Smooth muscle cell (in vitro differentiated cells): ENCODE results near the gene DGCR8. TPM values are rescaled to one million over a fixed set of nuclear protein-coding genes. Genes with fewer than 3 reads are reported as not detected.

Experiments used
- DNase-seq: peaks from one replicate; lab custom pipeline; 2025; ENCODE audit not compliant: unreplicated experiment; lab: John Stamatoyannopoulos, UW
- H2AFZ ChIP-seq: fragments of 200-600 bp; sonication (generic); 2 replicates; pipeline ENCODE4 v1.6.0; 2016; ENCODE audit warnings: antibody characterized with exemption, low read depth, mild to moderate bottlenecking
- H3F3A ChIP-seq: fragments of 200-600 bp; sonication (generic); 2 replicates; pipeline ENCODE4 v1.6.0; 2017; ENCODE audit warnings: antibody characterized with exemption, low read depth
- H3K27ac ChIP-seq: fragments of 200-600 bp; sonication (generic); 2 replicates; pipeline ENCODE4 v1.5.1; 2016; ENCODE audit warnings: low read depth, mild to moderate bottlenecking
- H3K27me3 ChIP-seq: fragments of 200-600 bp; sonication (generic); 2 replicates; pipeline ENCODE4 v1.6.1; 2016; ENCODE audit warnings: low read depth, mild to moderate bottlenecking
- H3K36me3 ChIP-seq: fragments of 200-600 bp; sonication (generic); 2 replicates; pipeline ENCODE4 v1.5.1; 2016; ENCODE audit warnings: low read depth
- H3K4me1 ChIP-seq: fragments of 200-600 bp; sonication (generic); 2 replicates; pipeline ENCODE4 v1.5.1; 2016; ENCODE audit warnings: low read depth
- H3K4me2 ChIP-seq: fragments of 200-600 bp; sonication (generic); 2 replicates; pipeline ENCODE4 v1.6.0; 2016; ENCODE audit warnings: mild to moderate bottlenecking
- H3K4me3 ChIP-seq: fragments of 200-600 bp; sonication (generic); 2 replicates; pipeline ENCODE4 v1.5.1; 2016; ENCODE audit warnings: mild to moderate bottlenecking
- H3K79me2 ChIP-seq: fragments of 200-600 bp; sonication (generic); 2 replicates; pipeline ENCODE4 v1.6.0; 2016; ENCODE audit warnings: low read depth, mild to moderate bottlenecking
- H3K9ac ChIP-seq: fragments of 200-600 bp; sonication (generic); 2 replicates; pipeline ENCODE4 v1.6.0; 2016; ENCODE audit warnings: low read depth
- H3K9me3 ChIP-seq: fragments of 200-600 bp; sonication (generic); replicated peaks from 2 replicates; pipeline ENCODE4 v1.5.1; 2016; ENCODE audit warnings: low read depth
- H4K20me1 ChIP-seq: fragments of 200-600 bp; sonication (generic); 2 replicates; pipeline ENCODE4 v1.6.0; 2016; ENCODE audit warnings: low read depth
- WGBS: methylation state at CpG from one replicate; pipeline ENCODE4 v1.1.7; 2016; ENCODE audit warnings: low lambda C conversion rate; 5-methylcytosine and 5-hydroxymethylcytosine counted together
- microRNA counts: library from miRNA; unstranded; fragments of <30 nt; microRNA quantifications from one replicate; lab custom pipeline; 2016
- microRNA-seq: library from miRNA; unstranded; fragments of <30 nt; microRNA quantifications from one replicate; pipeline ENCODE4, GENCODE V29; 2016; ENCODE audit warnings: borderline number of aligned reads
- polyA plus RNA-seq: library from polyadenylated mRNA; unstranded; fragments of >200 nt; fragmentation: Nextera tagmentation; extraction: Ambion mirVana; gene quantifications from 2 replicates; pipeline ENCODE4 v1.2.1, GENCODE V29; 2016
- small RNA-seq: library from RNA; depleted of rRNA; stranded (forward); fragments of <200 nt; gene quantifications from one replicate; pipeline ENCODE3, GENCODE V24; 2014
- total RNA-seq: library from RNA; depleted of rRNA; stranded (reverse); fragments of >200 nt; gene quantifications from 2 replicates; pipeline ENCODE4 v1.2.3, GENCODE V29; 2014
- TF ChIP-seq, protein P1 (sequence below): fragments of 200-600 bp; sonication (generic); IDR thresholded peaks from 2 replicates; pipeline ENCODE4 v1.5.1; 2017; ENCODE audit warnings: borderline replicate concordance, mild to moderate bottlenecking, antibody characterized with exemption; ENCODE audit not compliant: insufficient read depth, poor library complexity, severe bottlenecking

The DGCR8 gene
- total and polyA plus RNA-seq, 2 experiments from 2014 or later, result 6.5 to 9.7 TPM

GRCh38 chr22:20160041-20160440 is 80.0 kb downstream of the DGCR8 start:
- 94% methylated on average over 7 of the region's 10 CpGs for WGBS
- H3K9ac ChIP-seq, result no peak overlapping the region
- H3K79me2 ChIP-seq, result no peaks in the 10 kb centered on the region

More at GRCh38 chr22:20160041-20160440, 80.0 kb downstream of the DGCR8 start:
- no peak overlapping the region for H3K27ac ChIP-seq
- no peak overlapping the region for H3K4me2 ChIP-seq
- H4K20me1 ChIP-seq, result no peaks in the 10 kb centered on the region
- no peak overlapping the region for H3K4me3 ChIP-seq
- H3K9me3 ChIP-seq, result no peaks in the 10 kb centered on the region
- TF ChIP-seq, protein P1, sequence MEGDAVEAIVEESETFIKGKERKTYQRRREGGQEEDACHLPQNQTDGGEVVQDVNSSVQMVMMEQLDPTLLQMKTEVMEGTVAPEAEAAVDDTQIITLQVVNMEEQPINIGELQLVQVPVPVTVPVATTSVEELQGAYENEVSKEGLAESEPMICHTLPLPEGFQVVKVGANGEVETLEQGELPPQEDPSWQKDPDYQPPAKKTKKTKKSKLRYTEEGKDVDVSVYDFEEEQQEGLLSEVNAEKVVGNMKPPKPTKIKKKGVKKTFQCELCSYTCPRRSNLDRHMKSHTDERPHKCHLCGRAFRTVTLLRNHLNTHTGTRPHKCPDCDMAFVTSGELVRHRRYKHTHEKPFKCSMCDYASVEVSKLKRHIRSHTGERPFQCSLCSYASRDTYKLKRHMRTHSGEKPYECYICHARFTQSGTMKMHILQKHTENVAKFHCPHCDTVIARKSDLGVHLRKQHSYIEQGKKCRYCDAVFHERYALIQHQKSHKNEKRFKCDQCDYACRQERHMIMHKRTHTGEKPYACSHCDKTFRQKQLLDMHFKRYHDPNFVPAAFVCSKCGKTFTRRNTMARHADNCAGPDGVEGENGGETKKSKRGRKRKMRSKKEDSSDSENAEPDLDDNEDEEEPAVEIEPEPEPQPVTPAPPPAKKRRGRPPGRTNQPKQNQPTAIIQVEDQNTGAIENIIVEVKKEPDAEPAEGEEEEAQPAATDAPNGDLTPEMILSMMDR, result no peak
- no peaks in the 10 kb centered on the region for H3K27me3 ChIP-seq
- H3K4me1 ChIP-seq, result no peaks in the 10 kb centered on the region
- H3F3A ChIP-seq, result no peaks in the 10 kb centered on the region
- H3K36me3 ChIP-seq, result no peaks in the 10 kb centered on the region
- H2AFZ ChIP-seq, result no peak overlapping the region
- DNase-seq, result no peak

MicroRNAs encoded within 50 kb of the gene (microRNA counts, 767-probe panel; counts per million panel counts)
- 183 counts per million for microRNA hsa-miR-1306-3p (lab: Ali Mortazavi, UCI)
- 183 counts per million for microRNA hsa-miR-185-5p (lab: Ali Mortazavi, UCI)

Small RNA genes lying within 50 kb of the gene (microRNA-seq; reads per million reads assigned to microRNA genes)
- gene MIR185 (695 reads per million, percentile 77 among the genes with 10 or more reads in this experiment), gene MIR6816 (not detected)

Small RNA genes lying within 50 kb of the gene (small RNA-seq; reads per million reads assigned to genes)
- 0.58 reads per million, percentile 20 among the genes with 10 or more reads in this experiment for gene MIR185
- gene MIR6816, result 0.11 reads per million
- gene RF00017, result not detected
- not detected for gene RF00599

Other genes starting within 250 kb of the DGCR8 start
- gene GNB1L, start 225.4 kb upstream of the DGCR8 start, total RNA-seq, result 2.3 and 4.1 TPM in 2 replicates
- gene GNB1L, start 225.4 kb upstream of the DGCR8 start, polyA plus RNA-seq, result 7.4 and 7.9 TPM in 2 replicates
- 3.8 and 7.3 TPM in 2 replicates for gene RTL10, start 225.4 kb upstream of the DGCR8 start, total RNA-seq
- 7.5 TPM in 2 replicates for gene RTL10, start 225.4 kb upstream of the DGCR8 start, polyA plus RNA-seq
- gene COMT, start 138.5 kb upstream of the DGCR8 start, total RNA-seq, result 4.1 and 9.9 TPM in 2 replicates
- gene COMT, start 138.5 kb upstream of the DGCR8 start, polyA plus RNA-seq, result 6.2 and 34.1 TPM in 2 replicates
- 0.36 TPM in 1 of 2 replicates, not detected in the other for gene TXNRD2, start 138.4 kb upstream of the DGCR8 start, total RNA-seq
- gene TXNRD2, start 138.4 kb upstream of the DGCR8 start, polyA plus RNA-seq, result 0.99 and 3.2 TPM in 2 replicates
- gene ARVCF, start 63.4 kb upstream of the DGCR8 start, total RNA-seq, result 7.1 and 10.6 TPM in 2 replicates
- 5.4 and 11.1 TPM in 2 replicates for gene ARVCF, start 63.4 kb upstream of the DGCR8 start, polyA plus RNA-seq
- 10.8 and 13.1 TPM in 2 replicates for gene TANGO2, start 59.1 kb upstream of the DGCR8 start, total RNA-seq
- gene TANGO2, start 59.1 kb upstream of the DGCR8 start, polyA plus RNA-seq, result 14.7 and 20.4 TPM in 2 replicates
- gene RANBP1, start 35.9 kb downstream of the DGCR8 start, total RNA-seq, result 278 and 331 TPM in 2 replicates
- gene RANBP1, start 35.9 kb downstream of the DGCR8 start, polyA plus RNA-seq, result 196 and 235 TPM in 2 replicates
- 21.1 and 25.9 TPM in 2 replicates for gene TRMT2A, start 37.0 kb downstream of the DGCR8 start, total RNA-seq
- 32.1 and 38.9 TPM in 2 replicates for gene TRMT2A, start 37.0 kb downstream of the DGCR8 start, polyA plus RNA-seq
- gene ZDHHC8, start 51.6 kb downstream of the DGCR8 start, total RNA-seq, result 5.2 and 12.7 TPM in 2 replicates
- gene ZDHHC8, start 51.6 kb downstream of the DGCR8 start, polyA plus RNA-seq, result 53.9 and 67.0 TPM in 2 replicates
- not detected in 2 replicates for gene CCDC188, start 70.8 kb downstream of the DGCR8 start, total RNA-seq
- gene CCDC188, start 70.8 kb downstream of the DGCR8 start, polyA plus RNA-seq, result not detected in 2 replicates
- gene RTN4R, start 188.1 kb downstream of the DGCR8 start, total RNA-seq, result 1.8 and 3.9 TPM in 2 replicates
- gene RTN4R, start 188.1 kb downstream of the DGCR8 start, polyA plus RNA-seq, result 4.7 and 8.4 TPM in 2 replicates
- gene DGCR6L, start 239.8 kb downstream of the DGCR8 start, total RNA-seq, result 22.2 and 30.3 TPM in 2 replicates
- 74.8 and 77.6 TPM in 2 replicates for gene DGCR6L, start 239.8 kb downstream of the DGCR8 start, polyA plus RNA-seq